CMK (cell line): ENCODE data around the gene CRYAB.
"Not testable (repeated sequence)": the region's sequence is repeated elsewhere in the genome, so short reads cannot be mapped to it uniquely, and the experiment has no call there.

Experiments
- DNase-seq: peaks from one replicate; pipeline ENCODE4 v3.0.0-alpha.2; 2010; ENCODE audit warnings: low read depth

Gene CRYAB

DNA sequence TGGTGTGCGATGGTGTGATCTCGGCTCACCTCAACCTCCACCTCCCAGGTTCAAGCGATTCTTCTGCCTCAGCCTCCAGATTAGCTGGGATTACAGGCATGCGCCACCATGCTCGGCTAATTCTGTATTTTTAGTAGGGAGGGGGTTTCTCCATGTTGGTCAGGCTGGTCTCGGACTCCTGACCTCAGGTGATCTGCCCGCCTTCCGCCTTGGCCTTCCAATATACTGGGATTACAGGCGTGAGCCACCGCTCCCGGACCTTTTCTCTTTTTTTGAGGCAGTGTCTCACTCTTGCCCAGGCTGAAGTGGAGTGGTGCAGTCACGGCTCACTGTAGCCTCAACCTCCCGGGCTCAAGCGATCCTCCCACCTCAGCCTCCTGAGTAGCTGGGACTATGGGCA is 21.6 kb upstream of the CRYAB start:
- DNase-seq = not testable (repeated sequence)

DNA sequence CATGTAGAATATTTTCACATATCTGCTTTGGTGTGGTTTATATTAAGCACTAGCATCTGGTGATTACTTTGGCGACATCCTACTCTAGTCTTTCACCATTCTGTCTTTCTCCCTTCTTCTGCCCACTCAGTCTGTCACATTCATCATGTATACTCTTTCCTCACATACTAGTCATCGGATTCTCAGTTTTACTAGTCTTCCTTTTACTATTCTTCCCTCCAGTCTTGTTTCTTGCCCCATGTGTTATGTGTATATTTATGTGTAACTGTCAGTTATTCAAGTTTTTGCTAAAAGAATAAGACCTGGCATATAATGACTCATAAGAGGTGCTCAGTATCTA is 21.0 kb upstream of the CRYAB start:
- DNase-seq = no peak

DNA sequence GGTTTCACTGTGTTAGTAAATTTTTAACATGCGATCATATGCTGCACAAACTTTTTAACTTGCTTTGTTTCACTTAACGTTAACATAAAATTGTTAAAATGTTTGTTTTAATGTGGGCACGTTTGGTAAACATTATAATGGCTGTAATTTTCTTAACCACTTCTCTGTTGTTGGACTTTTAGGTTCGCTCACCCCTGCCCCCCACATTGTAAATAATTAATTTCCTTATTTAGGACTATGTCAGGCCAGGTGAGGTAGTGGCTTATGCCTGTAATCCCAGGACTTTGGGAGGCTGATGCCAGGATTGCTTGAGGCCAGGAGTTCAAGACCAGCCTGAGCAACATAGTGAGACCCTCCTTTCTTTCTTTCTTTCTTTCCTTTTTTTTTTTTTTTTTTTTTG is 18.9 kb upstream of the CRYAB start:
- no peak for DNase-seq

DNA sequence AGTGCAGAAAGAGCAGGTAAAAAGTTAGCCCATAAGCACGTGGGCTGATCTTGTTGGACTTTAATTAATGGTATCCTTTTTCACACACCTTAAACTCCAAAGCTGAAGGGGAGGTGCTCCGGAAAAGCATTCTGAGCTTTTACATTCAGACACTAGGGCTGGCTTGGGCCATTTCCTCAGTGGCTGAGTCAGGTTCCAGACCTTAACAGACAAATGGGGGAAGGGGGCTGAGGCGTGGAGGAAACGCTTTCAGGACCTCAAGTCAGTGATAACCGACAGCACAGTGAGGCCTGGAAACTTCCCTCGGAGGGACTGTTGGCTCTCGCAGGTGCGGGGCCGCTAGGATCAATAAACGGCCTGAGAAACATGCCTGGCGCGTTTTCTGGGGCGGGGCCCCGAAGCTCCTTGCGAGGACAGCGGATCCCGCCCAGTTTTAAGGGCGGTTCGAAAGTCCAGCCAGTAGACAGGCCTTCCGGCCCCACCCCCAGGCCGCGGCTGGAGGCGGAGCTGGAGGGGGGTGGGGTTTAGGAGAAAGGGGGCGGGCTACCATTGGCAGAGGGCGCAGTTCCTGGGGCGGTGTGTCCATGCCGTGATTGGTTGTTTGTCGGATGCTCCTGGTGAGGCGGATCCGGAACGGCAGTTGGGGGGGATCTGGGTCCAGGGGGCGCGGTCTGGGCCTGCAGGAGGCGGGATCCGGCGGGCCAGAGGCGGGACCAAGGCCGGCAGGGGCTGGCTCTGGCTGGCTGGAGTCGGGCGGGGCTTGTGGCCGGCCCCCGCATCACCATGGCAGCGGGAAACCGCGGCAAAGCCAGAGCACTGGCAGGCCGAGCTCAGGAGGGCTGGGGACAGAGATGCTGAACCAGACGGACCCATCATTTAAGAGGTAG is 15.2 kb upstream of the CRYAB start:
- DNase-seq = peak; percentile 96

DNA sequence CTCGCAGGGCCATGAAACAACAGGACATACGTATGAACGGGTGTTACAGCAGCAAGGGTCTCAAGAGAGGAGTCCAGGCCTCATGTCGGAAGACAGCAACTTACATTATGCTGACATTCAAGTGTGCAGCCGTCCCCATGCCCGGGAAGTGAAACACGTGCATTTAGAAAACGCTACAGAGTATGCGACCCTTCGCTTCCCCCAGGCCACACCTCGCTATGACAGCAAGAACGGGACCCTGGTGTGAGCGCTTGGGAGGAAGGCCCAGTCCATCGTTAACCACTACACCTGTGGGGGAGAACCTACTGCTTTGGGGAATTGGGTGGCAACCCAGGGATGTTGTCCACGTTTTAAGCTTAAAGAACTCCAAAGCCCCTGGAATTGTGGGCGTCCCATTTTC is 14.4 kb upstream of the CRYAB start:
- DNase-seq = no peak

DNA sequence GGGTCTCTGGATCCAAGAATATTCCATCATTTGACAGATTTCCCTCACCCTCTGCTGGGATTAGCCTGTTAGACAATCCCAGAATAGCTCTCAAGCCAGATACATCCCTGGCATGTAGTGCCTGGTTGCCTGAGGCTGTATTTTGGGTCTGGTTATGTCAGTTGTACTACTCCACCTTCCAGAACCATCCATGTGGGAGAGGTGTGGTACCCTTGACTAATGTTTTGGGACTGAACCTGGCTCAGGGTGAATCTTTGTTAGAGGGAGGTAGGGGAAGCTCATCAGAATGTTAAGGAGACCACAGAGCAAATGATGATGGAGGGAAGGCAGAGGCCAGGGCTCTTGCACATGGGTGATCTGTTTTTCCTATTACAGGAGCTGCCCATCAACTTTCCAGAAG is 12.4 kb upstream of the CRYAB start:
- no peak for DNase-seq

DNA sequence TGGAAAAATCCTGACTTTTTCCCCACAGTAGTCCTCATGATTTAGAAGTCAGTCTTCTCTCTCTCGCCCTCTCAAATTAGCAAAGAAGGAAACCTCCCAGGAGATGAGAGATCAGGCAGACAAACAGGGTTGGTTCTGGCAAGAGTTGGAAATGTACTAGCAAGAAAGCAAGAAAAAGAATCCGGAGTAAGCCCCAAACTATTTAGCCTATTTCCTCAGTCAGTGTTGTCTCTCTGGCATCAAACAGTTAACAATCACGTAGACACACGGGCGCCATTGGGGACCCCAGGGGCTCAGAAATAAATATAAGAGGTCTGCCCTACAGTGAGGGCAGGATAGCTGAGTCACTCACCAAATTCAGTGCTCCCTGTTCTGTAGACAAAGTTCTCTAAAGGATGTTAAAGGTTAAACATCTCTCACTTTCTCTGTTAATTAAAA is 11.8 kb upstream of the CRYAB start:
- DNase-seq = no peak

DNA sequence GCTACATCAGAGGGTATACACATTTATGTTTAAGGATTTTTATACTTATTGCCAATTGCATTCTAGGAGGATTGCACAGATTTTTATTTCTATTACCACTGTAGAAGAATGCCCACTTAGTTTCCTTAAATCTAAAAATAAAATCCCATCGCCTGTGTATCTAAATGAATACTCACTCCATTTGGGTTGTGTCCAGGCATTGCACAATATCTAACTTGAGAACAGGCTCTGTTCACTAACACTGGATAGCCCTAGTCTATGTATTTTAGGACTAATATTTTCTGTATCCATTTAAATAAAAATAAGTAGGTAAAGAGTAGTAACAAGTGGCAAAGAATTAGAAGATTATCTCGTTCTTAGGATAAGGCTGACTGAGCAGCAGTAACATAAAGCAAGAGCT is 11.2 kb upstream of the CRYAB start:
- no peak for DNase-seq

DNA sequence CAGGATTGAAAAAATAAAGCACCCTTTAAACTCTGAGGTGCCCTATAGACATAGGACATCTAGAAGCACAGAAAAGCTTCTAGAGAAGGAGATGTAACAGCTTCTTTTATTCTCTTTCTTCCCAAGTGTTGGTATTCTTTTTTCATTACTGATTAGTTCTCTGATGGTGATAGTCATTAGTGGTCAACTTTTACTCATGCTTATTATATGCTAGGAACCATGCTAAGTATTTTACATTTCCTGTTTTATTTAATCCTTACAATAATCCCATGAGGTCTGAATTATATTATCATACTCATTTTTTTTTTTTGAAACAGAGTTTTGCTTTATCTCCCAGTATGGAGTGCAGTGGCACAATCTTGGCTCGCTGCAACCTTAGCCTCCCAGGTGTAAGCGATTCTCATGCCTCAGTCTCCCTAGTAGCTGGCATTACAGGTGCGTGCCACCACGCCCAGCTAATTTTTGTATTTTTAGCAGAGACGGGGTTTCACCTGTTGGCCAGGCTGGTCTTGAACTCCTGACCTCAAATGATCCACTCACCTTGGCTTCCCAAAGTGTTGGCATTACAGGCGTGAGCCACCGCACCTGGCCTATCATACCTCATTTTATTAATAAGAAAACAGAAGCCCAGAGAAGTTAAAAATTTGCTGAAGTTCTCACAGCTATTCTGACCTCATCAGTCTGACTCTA is 10.1 kb upstream of the CRYAB start:
- no peak for DNase-seq

DNA sequence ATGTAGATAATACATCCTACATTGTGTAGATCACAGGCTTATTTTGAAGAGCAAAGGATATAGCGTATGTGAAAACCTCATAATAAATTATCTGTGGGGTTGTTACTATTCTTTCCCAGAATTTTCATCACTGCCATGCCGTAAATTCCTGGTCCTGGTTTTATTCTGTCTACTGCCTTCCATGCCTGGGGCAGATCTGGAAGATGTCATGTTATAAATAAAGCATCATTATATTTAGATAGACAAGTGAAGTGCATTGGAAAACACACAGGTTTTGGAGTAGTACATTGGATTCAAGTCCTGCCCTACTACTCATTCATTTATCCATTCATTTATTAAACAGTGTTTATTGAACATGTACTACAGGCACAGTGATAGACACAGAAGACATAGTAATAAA is 9.3 kb upstream of the CRYAB start:
- no peak for DNase-seq

DNA sequence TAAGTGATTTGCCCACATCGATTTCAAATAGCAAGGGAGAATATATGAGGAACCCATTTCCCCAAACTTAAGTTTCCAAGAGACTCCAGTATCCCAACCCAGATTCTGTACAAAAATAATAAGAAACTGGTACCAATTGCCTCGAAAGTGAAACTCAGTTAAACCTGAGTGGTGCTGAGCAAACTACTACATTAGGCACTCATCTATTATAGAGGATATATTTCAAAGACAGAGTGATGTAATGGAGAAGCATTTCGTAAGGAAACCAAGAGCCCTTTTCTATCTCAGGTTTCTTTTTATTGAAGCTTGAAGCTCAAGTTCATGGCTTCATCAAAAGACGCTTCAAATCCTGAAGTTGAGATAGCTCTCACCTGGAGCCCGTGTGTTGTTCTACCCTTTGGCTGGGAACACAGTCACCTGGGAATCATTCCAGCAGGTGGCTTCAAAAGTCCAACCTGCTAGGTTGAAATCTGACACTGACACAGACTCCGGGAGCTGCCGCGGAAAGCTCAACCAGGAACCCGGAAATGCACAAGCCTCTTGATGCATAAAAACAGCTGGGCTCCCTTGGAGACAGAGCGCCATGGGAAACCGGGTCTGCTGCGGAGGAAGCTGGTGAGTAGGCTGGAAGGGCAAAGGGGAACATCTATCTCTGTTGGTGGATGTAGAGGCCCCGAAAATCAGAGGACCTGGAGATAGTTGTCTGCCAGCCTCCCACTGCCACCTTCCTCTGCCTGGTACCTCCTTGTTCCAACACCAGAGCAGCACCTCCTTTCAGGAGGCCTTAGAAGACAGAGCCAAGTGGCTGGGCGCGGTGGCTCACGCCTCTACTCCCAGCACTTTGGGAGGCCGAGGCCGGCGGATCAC is 7.1 kb upstream of the CRYAB start, which contains the start of gene C11orf52:
TSS of gene C11orf52 (plus strand) at position 524 of the 867 bp plus-strand sequence. CDS start at position 584, 60 bp downstream.
- DNase-seq = no peak

DNA sequence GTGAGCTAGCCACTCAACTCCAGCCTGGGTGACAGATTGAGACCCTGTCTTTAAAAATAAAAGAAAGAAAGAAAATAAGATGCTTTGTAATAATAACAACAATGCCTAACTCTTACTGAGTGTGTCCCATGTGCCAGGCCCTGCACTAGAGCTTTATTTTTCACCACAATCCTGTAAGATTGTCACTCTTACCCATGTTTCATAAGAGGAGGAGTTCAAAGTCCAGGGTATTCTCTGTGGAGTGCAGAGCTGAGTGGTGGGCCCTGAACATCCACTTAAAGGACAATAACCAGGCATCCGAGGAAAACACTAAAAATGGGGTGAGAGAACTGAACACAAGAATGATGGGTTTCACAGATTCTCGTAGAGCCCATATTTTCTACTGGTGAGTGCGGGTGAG is 6.2 kb upstream of the CRYAB start:
- no peak for DNase-seq

DNA sequence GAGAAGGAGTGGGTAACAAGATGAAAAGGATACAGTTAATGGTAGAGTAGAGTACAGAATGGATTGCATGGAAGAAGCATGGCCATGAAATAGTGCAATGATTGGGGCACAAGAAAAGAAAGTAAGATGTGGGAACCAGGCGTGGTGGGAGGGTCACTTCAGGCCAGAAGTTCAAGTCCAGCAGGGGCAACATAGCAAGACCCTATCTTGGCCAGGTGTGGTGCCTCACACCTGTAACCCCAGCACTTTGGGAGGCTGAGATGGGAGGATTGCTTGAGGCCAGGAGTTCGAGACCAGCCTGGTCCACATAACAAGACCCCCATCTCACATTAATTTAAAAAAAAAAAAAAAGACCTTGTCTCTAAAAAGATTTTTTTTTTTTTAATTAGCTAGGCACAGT is 5.7 kb upstream of the CRYAB start:
- no peak for DNase-seq

DNA sequence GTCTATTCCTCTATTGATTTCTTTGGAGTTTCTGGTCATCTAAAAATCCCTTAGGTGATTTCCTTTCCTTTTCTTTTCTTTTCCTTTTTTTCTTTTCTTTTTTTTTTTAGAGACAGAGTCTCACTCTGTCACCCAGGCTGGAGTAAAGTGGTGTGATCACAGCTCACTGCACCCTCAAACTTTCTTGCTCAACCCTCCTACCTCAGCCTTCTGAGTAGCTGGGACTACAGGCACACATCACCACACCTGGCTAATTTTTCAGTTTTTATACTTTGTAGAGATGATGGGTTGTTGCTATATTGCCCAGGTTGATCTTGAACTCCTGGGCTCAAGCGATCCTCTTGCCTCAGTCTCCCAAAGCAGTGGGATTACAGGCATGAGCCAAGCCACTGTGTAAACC is 5.2 kb upstream of the CRYAB start:
- DNase-seq = no peak

DNA sequence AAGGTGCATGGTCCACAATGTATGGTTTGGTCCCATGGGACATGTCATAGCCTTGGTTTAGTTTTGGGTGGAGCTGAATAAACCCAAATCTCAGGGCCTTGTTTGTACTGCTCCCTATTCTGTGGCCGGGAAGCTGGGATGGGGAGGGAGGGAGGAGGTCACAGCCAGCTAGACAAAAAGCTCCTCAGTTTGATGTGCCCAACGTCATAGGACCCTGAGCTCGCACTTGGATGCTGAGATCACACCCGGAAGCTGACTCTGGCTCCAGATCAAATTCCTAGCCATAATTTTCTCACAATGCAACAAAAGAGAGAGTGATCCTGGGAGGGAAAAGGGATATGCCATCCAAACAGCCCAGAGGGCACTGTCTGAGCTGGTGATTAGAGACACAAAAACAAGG is 2.4 kb upstream of the CRYAB start:
- DNase-seq = no peak

DNA sequence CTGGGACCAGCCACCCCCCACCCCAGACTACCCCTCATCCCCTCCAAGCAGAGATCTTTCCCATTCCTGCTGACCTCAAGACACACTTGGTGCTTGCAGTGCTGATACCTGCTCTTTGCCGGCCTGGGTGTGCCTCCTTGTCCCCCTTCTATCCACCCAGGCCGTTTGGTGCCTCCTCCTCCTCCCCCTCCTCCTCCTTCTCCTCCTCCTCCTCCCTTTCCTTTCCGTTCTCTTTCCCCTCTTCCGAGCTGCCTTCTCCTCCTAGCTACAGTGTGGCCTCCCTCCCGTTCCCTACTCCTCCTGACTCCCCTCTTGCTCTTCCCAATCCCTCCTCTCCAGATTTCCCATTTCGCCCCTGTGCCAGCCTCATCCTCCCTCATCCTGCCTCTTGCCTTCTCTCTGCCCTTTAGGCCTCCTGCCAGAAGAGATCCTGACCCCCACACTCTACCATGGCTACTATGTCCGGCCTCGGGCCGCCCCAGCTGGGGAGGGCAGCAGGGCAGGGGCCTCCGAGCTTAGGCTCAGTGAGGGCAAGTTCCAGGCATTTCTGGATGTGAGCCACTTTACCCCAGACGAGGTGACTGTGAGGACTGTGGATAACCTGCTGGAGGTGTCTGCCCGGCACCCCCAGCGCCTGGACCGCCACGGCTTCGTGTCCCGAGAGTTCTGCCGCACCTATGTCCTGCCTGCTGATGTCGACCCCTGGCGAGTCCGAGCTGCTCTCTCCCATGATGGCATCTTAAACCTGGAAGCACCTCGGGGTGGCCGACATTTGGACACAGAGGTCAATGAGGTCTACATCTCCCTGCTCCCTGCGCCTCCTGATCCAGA is 1.7 kb upstream of the CRYAB start:
- DNase-seq = no peak

DNA sequence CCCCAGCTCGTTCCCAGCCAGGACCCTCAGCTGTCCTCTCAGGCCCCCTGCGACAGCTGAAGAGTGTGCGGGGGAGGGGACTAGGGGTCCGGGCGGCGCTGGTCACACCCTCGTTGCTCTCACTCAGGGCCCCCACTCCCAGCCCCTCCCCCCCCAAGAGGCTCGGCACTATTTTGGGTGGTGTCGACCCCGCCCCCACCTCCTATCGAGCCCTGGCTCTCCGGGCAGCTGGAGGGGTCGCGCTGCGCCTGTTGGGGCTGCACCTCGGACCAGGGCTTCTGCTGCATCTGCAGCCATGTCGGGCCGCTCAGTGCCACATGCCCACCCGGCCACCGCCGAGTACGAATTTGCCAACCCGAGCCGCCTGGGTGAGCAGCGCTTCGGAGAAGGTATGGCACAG is 965 bp upstream of the CRYAB start, which contains the start of gene HSPB2:
TSS of gene HSPB2 (plus strand) at position 200 of the 400 bp plus-strand sequence. CDS start at position 296, 96 bp downstream.
- DNase-seq = no peak

DNA sequence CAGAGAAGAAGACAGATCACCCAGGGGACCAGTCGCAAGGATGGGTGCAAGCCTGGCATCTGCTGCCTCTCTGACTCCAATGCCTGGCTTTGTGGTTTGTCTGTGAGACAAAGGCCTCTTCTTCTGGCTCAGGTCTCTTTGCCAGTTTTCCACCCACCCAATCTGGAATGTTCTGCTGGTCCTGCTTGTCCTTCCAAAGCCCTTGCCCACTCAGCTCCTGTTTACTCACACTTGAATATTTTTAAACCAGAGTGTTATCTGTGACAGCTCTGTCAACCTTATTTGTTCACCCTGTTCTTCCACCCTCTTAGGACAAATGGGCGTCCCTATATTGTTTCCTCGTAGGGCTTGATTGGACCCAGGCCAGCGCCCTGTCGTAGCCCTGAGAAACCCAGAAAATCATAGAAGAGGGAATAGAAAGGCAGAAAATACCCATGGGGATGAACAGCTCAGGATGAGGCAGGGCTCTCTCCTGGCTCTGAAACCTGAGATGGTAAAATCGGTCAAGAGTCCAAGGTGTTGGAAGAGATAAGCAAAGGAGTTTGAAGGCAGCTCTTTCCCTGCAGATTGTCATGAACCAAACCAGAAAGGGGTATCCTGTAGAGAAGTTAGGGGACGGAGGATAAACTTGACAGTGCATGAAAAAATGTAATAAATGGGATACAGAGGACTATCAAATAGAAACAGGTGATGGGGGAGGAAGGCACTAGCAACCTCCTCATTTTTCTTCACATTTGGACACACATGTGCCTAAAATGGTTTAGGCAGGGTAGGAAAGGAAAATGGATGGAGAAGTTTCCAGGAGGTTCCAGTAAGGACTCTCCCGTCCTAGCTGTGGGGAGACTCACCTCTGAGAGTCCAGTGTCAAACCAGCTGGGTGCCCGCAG is 651 bp downstream of the CRYAB start:
- no peak for DNase-seq

DNA sequence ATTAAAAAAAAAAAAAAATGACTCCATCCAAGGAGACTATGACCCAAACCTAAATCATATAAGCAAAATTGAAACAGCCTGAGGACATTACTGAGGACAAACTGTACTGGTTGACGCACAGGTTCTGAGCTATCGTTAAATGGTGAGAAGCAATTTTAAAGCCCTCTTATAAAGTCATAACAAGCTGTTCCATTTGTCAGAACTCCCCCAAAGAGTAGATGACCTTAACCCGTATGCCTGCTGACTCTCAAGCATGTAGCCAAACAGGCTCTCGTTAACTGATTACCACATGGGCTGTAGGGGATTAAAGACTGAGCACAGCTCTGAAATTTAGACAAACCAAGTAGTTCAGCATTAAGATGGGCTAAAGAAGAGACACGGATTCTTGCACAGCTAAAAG is 2.2 kb downstream of the CRYAB start:
- DNase-seq = no peak

DNA sequence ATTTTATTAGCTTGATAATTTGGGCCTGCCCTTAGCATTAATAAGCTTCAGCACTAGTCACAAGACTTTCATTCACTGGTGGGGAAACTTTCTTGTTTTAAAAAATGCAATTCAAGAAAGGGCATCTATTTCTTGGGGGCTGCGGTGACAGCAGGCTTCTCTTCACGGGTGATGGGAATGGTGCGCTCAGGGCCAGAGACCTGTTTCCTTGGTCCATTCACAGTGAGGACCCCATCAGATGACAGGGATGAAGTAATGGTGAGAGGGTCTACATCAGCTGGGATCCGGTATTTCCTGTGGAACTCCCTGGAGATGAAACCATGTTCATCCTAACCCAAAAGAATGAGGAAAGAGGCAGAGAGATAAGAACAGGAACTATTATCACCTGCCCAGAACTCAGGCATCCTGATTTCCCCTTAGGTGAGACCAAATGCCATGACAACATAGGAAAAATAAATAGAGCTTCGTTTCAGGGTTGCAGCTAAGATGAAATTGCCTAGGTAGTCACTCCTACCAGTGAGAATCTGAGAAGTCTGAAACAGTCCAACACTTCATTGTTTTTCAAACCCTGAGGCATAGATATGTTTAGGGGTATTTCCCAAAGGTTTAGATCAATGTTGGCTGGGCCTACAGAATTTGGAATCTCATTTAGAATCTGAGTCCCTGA is 2.8 kb downstream of the CRYAB start:
- no peak for DNase-seq
